ENCODE data around the gene FAM193A. TPM values are rescaled to one million over a fixed set of nuclear protein-coding genes. Genes with fewer than 3 reads are reported as not detected.
A peak's percentile ranks its signal among the peaks of the same experiment; 100 is the strongest.
"Not testable (repeated sequence)": the region's sequence is repeated elsewhere in the genome, so short reads cannot be mapped to it uniquely, and the experiment has no call there.

Gene FAM193A
- total RNA-seq, 1 donor from 2014 or later: 15.2 TPM

- DNase-seq (ENCODE audit: low read depth): no peak
Observed at GRCh38 chr4:2745516-2745915, 209.1 kb downstream of the FAM193A start.

GRCh38 chr4:2745981-2746806 is 209.7 kb downstream of the FAM193A start:
- DNase-seq (ENCODE audit: low read depth): peak; percentile 78

- DNase-seq (ENCODE audit: low read depth): no peak
Observed at GRCh38 chr4:2746891-2747695, 210.6 kb downstream of the FAM193A start.

DNA sequence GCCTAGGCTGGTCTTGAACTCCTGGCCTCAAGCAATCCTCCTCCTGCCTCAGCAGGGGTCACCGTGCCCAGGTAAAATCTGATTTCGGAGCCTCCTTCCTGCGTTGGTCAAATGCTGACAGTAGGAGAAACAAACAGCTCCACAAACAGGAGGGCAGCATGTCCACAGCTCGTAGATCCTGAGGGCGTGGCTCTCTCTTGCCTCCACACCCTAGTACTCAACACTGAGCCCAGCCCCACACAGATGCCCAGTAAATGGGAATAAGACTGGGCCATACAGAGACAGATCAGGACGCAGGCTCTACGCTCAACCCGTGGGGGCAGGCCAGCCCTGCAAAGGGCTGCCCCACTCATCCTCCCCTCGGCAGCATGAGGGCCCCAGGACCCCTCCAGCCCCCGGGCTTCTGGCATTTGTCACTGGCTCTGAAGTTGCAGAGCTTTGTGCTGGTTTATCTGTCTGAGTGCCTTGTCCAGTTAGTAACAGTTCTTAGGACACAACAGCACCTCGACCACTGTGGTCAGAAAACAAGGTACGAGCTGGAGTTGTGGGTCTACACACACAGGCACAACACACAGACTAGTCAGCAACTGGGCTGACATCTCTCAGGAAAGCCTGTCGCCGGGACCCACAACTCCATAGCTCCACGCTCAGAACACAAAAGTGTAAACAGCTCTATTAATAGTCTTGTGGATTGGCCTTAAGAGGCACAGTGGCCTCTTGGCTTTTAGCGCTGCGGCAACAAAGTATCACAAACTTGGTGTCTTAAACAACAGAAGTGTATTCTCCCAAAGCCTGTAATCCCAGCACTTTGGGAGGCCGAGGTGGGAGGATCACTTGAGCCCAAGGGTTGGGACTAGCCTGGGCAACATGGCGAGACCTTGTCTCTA is 214.5 kb downstream of the FAM193A start:
- peak; percentile 35 for DNase-seq (ENCODE audit: low read depth)

- DNase-seq (ENCODE audit: low read depth): no peak
Observed at GRCh38 chr4:2753436-2753835, 217.0 kb downstream of the FAM193A start.

GRCh38 chr4:2754848-2755819 is 218.7 kb downstream of the FAM193A start:
- no peak for DNase-seq (ENCODE audit: low read depth)

- DNase-seq (ENCODE audit: low read depth): peak; percentile 82
Observed at GRCh38 chr4:2755821-2756690, 219.6 kb downstream of the FAM193A start, which contains the start of gene TNIP2. TSS of gene TNIP2 (minus strand) at chr4:2756336. CDS start at chr4:2756289, 47 bp downstream.

GRCh38 chr4:2756691-2757350 is 220.4 kb downstream of the FAM193A start:
- DNase-seq (ENCODE audit: low read depth): no peak

DNA sequence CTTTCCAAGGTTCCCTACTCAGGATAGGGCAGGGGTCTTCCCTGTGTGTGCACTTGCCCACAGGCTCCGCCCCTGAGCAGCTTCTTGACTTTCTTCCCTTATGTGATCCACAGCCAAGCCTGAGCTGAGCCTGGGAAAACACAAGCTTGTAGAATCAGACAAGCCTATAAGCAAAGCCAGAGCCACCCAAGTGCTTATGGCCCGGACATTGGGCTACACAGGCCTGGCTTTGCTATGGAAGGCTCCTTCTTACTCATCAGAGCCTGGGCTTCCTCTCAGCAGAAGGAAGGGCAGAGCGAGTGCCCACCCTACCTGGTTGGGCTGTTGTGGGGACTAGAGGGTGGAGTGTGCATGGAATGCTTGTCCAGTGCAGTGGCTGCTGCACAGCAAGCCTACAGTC is 221.0 kb downstream of the FAM193A start:
- DNase-seq (ENCODE audit: low read depth): no peak

- DNase-seq (ENCODE audit: low read depth): no peak
Observed at GRCh38 chr4:2761035-2761923, 224.8 kb downstream of the FAM193A start.

DNA sequence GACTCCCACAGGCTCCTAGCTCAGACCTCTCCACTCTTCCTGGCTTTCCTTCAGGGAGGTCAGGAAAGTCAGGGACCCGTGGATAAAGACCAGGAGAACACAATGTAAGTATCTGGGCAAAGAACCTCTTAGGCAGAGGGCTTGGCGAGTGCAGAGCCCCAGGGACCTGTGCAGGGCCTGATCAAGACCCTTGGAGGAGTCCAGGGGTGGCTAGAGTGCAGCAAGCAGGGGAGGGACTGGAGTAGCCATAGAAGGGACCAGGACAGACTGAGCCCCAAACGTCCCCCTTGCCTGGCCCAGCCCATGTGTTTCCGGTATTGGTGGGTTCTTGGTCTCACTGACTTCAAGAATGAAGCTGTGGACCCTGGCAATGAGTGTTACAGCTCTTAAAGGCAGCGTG is 225.6 kb downstream of the FAM193A start:
- no peak for DNase-seq (ENCODE audit: low read depth)

DNA sequence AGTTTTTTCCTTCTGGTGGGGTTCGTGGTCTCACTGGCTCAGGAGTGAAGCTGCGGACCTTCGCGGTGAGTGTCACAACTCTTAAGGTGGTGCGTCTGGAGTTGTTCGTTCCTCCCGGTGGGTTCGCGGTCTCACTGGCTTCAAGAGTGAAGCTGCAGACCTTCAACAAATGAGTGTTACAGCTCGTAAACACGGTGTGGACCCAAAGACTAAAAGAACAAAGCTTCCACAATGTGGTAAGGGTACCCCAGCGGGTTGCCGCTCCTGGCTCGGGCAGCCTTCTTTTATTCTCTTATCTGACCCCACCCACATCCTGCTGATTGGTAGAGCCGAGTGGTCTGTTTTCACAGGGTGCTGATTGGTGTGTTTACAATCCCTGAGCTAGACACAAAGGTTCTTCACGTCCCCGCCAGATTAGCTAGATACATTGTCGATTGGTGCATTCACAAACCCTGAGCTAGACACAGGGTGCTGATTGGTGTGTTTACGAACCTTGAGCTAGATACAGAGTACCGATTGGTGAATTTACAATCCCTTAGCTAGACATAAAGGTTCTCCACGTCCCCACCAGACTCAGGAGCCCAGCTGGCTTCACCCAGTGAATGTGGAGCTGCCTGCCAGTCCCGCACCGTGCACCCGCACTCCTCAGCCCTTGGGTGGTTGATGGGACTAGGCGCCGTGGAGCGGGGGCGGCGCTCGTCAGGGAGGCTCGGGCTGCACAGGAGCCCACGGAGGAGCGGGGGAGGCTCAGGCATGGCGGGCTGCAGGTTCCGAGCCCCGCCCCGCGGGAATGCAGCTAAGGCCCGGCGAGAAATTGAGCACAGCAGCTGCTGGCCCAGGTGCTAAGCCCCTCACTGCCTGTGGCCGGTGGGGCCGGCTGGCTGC is 226.3 kb downstream of the FAM193A start:
- not testable (repeated sequence) for DNase-seq (ENCODE audit: low read depth)

GRCh38 chr4:2763511-2763967 is 227.1 kb downstream of the FAM193A start:
- peak; percentile 15 for DNase-seq (ENCODE audit: low read depth)

DNA sequence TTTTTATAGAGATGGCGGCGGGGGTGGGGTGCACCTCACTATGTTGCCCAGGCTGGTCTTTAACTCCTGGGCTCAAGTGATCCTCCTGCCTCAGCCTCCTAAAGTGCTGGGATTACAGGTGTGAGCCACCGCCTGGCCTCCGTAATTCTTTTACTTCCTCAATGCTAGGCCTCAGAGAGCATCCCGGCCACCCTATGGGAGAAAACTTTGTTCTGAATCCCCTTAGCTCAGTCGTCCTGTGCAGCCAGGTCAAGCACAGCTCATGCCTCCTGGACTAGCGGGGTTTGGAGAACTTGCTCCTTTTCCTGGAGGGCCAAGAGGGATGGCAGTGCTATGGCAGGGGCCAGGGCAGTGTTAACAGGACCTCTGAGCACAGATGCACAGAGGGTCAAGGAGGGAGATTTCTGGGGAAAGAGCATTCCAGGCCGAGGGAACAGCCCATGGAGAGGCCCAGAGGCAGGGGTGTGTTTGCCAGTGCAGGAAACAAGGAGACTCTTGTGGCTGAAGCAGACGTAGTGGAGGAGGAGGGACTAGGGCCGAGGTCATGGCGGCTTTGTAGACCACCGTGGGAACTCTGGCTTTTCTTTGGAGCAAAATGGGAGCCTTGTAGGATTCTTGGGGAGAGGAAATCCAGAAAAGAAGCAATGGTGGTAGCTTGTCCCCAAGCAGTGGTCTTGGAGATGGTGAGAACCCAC is 229.5 kb downstream of the FAM193A start:
- no peak for DNase-seq (ENCODE audit: low read depth)

DNA sequence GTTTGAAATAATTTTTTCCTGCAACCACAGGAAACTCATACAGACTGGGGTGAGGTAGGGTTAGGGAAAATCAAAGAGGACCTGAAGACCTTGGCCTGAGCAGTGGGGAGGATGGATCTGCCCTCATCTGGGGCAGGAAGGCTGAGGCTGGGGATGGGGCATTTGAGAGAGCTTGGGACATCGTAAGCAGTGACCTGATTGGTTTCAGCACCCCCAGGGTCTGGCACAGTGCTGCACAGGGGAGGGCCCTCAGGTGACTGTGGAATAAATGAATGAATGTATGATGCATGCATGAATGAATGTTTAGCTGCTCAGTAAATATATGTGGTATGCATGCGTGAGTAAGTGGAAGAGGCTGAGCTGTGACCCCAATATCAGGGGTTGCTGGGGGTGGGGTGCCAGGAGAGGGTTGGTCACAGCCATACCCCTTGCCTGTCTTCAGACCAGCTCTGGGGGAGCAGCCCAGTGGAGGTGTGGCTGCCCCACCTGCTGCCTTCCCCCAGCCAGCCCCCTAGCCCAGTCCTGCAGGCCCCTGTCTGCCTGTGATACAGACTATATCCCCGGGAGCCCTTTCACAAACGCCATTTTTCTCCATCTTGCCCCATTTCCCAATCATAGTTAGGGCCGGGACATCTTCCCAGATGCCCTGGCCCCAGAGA is 230.7 kb downstream of the FAM193A start:
- DNase-seq (ENCODE audit: low read depth): no peak
